Pons (tissue), 1 donor: ENCODE results near the gene RAB3C.

ENCODE experiments used
- DNase-seq: peaks from one replicate; pipeline ENCODE4 v3.0.0-alpha.2; 2016; ENCODE audit warnings: low spot score

RAB3C gene

GRCh38 chr5:58735637-58736036 is 152.8 kb downstream of the RAB3C start:
- DNase-seq: no peak

- no peak for DNase-seq
Observed at GRCh38 chr5:58736214-58736613, 153.3 kb downstream of the RAB3C start.

GRCh38 chr5:58737671-58738070 is 154.8 kb downstream of the RAB3C start:
- no peak for DNase-seq

- DNase-seq: no peak
Observed at GRCh38 chr5:58738336-58738735, 155.5 kb downstream of the RAB3C start.

GRCh38 chr5:58739051-58739450 is 156.2 kb downstream of the RAB3C start:
- DNase-seq: no peak

GRCh38 chr5:58740956-58741355 is 158.1 kb downstream of the RAB3C start:
- no peak for DNase-seq

- DNase-seq: no peak
Observed at GRCh38 chr5:58745350-58745749, 162.5 kb downstream of the RAB3C start.

- DNase-seq: no peak
Observed at GRCh38 chr5:58746321-58746720, 163.4 kb downstream of the RAB3C start.

- no peak for DNase-seq
Observed at GRCh38 chr5:58750036-58750435, 167.2 kb downstream of the RAB3C start.

- no peak for DNase-seq
Observed at GRCh38 chr5:58751222-58751837, 168.5 kb downstream of the RAB3C start.

- DNase-seq: no peak
Observed at GRCh38 chr5:58752104-58752503, 169.2 kb downstream of the RAB3C start.

GRCh38 chr5:58753446-58753845 is 170.6 kb downstream of the RAB3C start:
- no peak for DNase-seq

GRCh38 chr5:58754250-58754649 is 171.4 kb downstream of the RAB3C start:
- no peak for DNase-seq

- no peak for DNase-seq
Observed at GRCh38 chr5:58755397-58755796, 172.5 kb downstream of the RAB3C start.

- DNase-seq: peak; percentile 37
Observed at GRCh38 chr5:58759745-58760144, 176.9 kb downstream of the RAB3C start.

- DNase-seq: peak; percentile 12
Observed at GRCh38 chr5:58760222-58760621, 177.3 kb downstream of the RAB3C start.

- DNase-seq: no peak
Observed at GRCh38 chr5:58761407-58761806, 178.5 kb downstream of the RAB3C start.

GRCh38 chr5:58763390-58763789 is 180.5 kb downstream of the RAB3C start:
- DNase-seq: no peak

GRCh38 chr5:58764199-58764598 is 181.3 kb downstream of the RAB3C start:
- no peak for DNase-seq

- no peak for DNase-seq
Observed at GRCh38 chr5:58765058-58765457, 182.2 kb downstream of the RAB3C start.

- DNase-seq: no peak
Observed at GRCh38 chr5:58767104-58767503, 184.2 kb downstream of the RAB3C start.

- no peak for DNase-seq
Observed at GRCh38 chr5:58770136-58770535, 187.3 kb downstream of the RAB3C start.

GRCh38 chr5:58771796-58772195 is 188.9 kb downstream of the RAB3C start:
- DNase-seq: no peak

GRCh38 chr5:58773744-58774441 is 191.0 kb downstream of the RAB3C start:
- DNase-seq: peak; percentile 43
